ENCODE results near the gene RSF1.
"Not testable (repeated sequence)": the region's sequence is repeated elsewhere in the genome, so short reads cannot be mapped to it uniquely, and the experiment has no call there.

The RSF1 gene, protein sequence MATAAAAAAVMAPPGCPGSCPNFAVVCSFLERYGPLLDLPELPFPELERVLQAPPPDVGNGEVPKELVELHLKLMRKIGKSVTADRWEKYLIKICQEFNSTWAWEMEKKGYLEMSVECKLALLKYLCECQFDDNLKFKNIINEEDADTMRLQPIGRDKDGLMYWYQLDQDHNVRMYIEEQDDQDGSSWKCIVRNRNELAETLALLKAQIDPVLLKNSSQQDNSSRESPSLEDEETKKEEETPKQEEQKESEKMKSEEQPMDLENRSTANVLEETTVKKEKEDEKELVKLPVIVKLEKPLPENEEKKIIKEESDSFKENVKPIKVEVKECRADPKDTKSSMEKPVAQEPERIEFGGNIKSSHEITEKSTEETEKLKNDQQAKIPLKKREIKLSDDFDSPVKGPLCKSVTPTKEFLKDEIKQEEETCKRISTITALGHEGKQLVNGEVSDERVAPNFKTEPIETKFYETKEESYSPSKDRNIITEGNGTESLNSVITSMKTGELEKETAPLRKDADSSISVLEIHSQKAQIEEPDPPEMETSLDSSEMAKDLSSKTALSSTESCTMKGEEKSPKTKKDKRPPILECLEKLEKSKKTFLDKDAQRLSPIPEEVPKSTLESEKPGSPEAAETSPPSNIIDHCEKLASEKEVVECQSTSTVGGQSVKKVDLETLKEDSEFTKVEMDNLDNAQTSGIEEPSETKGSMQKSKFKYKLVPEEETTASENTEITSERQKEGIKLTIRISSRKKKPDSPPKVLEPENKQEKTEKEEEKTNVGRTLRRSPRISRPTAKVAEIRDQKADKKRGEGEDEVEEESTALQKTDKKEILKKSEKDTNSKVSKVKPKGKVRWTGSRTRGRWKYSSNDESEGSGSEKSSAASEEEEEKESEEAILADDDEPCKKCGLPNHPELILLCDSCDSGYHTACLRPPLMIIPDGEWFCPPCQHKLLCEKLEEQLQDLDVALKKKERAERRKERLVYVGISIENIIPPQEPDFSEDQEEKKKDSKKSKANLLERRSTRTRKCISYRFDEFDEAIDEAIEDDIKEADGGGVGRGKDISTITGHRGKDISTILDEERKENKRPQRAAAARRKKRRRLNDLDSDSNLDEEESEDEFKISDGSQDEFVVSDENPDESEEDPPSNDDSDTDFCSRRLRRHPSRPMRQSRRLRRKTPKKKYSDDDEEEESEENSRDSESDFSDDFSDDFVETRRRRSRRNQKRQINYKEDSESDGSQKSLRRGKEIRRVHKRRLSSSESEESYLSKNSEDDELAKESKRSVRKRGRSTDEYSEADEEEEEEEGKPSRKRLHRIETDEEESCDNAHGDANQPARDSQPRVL (N-terminal part only)

DNA sequence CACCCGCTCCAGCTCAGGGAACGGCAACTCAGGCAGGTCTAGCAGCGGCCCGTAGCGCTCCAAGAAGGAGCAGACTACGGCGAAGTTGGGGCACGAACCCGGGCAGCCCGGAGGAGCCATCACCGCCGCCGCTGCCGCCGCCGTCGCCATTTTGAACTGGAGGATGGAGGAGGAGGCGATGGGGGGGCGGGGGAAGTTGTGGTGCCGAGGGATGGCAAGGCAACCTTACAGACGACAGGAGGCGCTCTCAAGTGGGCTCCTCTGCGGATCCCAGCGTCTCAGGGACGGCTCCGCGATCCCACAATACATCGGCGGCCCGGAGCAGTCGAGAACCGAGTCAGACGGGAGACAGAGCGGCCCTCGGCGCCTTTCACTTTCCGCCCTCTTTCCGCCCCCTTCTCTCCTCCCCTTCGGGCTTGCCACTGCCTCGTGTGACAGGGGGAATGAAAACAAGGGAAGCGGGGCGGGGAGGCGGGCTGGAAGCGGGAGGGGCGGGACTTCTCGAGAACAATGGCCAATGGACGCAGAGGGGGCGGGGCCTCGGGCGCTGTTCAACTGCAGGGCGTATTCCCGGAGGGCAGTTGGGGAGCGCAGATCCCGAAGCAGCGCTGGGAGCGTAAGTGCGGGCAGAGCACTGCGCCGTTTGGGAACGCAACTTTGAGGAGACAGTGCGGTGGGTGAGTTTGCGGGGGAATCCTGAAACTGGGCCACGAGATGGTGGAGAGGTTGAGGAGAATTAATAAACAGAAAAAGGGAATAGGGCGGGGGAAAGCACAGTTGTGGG is at the start of gene RSF1, which contains the start of gene AAMDC:
TSS of gene RSF1 (minus strand) at position 158 of the 784 bp plus-strand sequence. CDS start at position 150, 8 bp downstream.
TSS of gene AAMDC (plus strand) at position 580 of the 784 bp plus-strand sequence. CDS start 21,353 bp downstream, outside the sequence.
- peak; percentile 99 for DNase-seq

DNA sequence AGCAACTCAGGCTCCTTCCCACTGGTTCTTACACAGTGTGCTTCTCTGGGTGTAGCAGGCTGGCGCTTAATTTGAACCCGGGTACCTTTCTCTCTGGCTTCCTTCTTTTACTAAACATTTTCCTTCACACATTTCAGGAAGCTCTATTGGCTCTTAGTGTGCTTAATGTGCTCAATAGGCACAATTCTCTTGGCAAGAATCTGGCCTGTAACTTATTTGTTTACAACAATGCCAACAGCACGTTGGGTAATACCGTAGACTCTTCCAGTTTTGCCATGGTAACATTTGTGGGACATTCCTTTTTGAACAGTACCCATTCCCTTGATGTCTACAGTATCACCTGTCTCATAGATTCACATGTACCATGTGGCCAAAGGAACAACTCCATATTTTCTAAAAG is 48.2 kb upstream of the RSF1 start:
- no peak for DNase-seq

DNA sequence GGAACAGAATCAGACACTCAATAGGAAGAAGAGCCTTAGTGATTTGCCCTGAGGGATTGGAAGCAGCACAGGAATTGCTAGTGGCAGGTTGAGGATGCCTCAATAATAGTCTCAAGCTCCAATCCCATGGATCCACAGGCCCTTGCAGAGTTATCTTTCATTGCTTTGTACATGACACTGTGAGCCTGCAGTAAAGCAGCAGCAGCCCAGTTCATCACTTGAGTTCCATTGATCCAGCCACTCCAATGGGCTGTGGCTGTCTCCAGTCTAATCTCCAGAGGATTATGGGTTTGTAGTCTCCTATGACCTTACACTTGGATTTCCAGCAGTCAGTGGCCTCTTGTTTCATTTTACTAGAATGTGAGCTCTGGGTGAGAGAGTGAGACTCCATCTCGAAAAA is 45.8 kb upstream of the RSF1 start:
- no peak for DNase-seq

DNA sequence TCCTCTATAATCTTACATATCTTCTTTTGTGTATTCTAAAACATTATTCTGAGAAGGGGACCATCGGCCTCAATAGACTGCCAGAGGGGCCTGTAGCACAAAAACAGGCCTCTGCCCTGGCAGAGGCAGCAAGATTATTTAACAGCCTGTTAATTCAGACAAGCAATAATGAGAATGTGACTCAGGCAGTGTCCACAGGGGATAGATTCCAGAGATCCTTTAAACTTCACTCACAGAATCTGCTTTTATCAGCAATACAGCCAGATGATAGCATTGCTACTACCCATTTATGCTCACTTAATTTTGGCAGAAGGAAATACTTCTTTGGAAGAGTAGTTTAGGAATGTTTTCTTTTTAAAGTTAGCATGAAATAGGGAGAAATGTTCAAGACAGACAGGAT is 45.3 kb upstream of the RSF1 start:
- DNase-seq: no peak

DNA sequence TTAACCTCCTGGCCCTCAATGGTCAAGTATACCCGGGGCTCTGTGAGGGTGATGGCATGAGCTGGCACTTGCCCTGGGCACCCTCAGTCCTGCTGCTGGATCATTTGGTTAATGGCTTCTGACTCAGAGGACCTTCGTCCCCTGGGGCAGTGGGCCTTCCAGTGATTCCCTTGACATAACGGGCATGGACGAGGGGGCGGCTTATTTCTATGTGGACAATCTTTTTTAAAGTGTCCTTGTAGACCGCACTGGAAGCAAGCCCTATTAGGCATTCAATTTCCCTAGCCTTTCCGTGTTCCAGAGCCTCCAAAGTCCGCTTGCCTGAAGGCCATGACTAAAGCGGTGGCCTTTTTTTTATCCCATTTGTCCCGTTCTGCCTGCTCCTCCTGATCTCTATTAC is 40.9 kb upstream of the RSF1 start:
- not testable (repeated sequence) for DNase-seq

DNA sequence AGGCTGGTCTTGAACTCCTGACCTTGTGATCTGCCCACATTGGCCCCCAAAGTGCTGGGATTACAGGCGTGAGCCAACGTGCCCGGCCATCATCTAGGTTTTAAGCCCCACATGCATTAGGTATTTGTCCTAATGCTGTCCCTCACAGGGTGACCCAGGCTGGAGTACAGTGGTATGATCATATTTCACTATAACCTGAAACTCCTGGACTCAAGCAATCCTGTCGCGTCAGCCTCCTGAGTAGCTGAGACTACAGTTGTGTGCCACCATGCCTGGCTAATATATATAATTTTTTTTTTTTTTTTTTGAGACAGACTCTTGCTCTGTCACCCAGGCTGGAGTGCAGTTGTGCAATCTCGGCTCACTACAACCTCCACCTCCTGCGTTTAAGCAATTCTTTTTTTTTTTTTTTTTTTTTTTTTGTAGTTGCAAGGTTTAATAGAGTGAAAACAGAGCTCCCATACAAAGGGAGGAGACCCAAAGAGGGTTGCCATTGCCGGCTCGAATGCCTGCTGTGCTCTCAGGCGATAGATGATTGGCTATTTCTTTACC is 37.5 kb upstream of the RSF1 start:
- DNase-seq: not testable (repeated sequence)

DNA sequence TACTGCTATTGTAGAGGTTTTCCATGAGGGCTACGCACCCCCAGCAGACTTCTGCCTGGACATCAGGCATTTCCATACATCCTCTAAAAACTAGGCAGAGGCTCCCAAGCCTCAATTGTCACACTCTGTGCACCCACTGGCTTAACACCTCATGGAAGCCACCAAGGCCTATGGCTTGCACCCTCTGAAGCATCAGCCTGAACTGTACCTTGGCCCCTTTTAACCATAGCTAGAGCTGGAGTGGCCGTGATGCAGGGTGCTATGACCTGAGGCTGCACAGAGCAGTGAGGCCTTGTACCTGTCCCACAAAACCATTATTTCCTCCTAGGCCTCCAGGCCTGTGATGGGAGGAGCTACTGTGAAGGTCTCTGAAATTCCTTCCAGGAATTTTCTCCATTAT is 34.3 kb upstream of the RSF1 start:
- DNase-seq: no peak

DNA sequence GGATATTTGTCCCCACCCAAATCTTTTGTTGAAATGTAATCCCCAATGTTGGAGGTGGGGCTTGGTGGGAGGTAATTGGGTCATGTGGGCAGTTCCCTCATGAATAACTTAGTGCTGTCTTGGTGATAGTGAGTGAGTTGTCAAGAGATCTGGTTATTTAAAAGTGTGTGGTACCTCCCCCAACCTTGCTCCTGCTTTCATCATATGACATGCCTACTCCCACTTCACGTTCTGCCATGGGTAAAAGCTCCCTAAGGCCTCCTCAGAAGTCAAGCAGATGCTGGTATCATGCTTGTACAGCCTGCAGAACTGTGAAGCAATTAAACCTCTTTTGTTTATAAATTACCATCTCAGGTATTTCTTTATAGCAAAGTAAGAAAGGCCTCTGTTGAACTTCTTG is 31.0 kb upstream of the RSF1 start:
- no peak for DNase-seq

DNA sequence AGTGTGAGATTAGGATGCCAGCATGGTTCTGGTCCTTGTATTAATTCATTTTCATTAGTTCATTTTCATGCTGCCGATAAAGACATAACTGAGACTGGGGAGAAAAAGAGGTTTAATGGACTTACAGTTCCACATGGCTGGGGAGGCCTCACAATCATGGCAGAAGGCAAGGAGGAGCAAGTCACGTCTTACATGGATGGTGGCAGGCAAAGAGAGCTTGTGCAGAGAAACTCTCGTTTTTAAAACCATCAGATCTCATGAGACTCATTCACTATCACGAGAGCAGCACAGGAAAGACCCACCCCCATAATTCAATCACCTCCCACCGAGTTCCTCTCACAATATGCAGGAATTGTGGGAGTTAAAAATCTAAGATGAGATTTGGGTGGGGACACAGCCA is 23.2 kb upstream of the RSF1 start:
- DNase-seq: not testable (repeated sequence)

DNA sequence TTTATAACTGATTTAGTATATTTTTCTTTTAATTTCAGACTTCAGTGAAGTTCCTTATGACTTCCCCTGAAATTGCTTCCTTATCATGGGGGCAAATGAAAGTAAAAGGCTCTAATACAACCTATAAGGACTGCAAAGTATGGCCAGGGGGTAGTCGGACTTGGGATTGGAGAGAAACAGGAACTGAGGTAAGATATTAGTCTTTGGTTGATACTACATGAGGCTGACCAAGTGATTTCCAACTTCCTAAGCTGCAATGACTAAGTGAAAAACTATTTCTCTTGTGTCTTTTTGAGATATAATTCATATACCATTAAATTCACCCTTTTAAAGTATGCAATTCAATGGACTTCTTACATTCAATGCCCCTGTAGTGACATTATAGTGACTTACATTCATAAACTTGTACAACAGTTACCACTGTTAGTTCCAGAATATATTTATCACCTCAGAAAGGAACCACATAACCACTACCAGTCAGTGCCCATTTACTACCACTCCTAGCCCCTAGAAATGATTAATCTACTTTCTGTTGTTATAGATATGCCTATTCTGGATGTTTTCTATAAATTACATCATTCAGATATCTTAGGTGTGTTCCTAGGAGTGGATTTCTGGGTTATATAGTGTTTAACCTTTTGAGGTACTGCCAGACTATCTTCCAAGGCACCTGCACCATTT is 22.1 kb upstream of the RSF1 start:
- no peak for DNase-seq

DNA sequence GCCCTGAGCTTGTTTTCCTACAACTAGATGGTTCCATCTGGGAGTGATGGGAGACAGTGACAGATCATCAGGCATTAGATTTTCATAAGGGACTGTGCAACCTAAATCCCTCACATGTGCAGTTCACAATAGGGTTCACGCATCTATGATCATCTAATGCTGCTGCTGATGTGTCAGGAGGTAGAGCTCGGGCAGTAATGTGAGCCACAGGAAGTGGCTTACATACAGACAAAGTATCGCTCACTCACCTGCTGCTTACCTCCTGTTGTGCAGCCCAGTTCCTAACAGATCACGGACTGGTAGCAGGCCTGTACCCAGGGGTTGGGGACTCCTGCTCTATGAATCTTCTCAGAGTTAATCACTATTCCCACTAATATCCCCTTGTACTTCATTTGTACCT is 12.8 kb upstream of the RSF1 start:
- no peak for DNase-seq

DNA sequence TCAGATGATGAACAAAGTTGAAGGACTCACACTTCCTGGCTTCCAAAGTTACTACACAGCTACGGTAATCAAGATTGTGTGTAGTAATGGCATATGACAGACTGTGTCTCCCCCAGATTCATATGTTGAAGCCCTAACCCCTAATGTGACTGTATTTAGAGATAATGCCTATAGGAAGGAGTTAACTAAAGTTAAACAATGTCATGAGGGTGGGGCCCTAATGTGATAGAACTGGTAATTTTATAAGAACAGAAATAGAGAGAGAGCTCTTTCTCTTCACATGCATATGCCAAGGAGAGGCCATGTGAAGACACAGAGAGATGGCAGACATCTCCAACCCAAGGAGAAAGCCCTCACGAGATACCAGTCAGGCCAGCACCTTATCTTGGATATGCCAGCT is 8.4 kb upstream of the RSF1 start:
- no peak for DNase-seq

DNA sequence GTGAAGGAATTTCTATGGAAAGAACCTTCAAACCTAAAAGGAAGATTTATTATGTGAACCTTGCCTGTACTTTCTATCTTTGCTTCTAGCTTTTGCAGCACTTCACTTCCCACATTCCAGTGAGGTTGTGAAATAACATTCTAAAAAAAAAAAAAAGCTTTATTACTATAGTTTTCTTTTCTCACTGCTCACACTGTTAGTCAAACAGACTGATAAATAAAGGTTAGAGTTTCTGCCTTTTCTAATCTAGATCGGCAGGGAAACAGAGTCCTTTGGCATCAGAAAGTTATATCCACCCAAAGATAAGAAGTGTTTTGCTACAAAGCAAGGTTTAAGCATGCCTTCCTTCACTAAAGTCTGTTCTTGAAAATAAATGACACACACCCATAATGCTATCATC is 3.3 kb upstream of the RSF1 start:
- DNase-seq: no peak

DNA sequence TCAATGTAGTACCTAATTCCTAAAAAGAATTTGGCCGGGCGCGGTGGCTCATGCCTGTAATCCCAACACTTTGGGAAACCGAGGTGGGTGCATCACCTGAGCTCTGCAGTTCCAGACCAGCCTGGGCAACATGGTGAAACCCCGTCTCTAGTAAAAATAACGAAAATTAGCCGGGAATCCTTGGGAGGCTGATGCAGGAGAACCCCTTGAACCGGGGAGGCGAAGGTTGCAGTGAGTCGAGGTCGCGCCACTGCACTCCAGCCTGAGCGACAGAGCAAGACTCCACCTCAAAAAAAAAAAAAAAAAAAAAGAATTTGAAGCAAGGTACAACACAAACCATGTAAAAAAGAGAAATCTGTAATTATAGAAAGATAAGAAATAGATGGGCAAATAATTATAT is 1.6 kb upstream of the RSF1 start:
- DNase-seq: not testable (repeated sequence)

DNA sequence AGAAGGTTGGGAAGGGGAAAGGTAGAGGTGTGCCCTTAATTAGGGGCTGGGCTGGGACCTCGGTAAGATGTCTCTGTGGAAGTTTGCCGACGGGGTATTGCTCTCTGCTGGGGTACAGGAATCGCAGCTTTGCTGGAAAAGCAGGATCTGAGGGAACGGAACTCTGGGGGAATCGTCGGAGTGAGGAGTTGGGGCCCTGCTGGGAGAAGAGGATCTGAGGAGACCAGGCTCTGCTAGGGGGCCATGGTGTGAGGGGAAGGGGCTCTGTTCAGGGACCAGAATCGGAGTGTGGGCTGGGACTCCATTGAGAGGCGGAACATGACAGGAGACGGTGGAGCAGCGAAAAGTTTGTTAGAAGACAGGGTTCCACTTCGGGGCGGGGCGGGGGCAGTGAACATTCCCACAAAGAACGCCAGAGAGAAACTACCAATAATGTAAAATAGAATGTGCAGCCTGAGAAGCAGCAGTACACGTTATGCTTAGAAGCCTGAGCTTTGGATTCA is 878 bp upstream of the RSF1 start:
- DNase-seq: no peak

DNA sequence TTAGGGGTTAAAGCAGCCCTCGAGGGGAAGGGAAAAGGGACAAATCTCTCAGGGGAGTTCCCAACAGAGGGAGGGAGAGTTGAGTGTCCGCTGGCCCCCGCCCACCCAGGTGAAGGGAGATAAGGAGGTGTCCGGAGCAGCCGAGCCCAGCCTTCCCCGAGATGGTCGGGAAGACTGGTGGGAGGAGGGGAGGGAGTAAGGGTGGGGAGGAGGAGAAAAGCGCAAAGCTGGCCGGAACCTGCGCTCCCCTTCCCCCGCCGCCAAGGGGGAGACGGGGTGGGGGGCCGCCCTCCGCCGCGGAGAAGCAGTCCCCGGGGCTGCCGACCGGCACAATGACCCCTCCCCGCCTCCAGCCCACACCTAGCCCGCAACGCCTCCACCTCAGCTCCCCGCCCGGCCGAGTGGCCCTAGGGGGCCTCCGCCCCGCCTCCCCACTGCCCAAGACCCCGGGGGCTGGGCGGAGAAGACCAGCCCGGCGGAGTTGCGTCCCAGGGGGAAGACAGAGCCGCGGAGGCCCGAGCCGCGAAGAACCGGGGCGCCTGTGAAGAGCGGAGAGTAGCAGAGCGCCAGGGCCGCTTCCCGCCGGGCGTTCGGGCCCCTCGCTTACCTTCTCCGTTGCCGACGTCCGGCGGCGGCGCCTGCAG is 479 bp downstream of the RSF1 start:
- peak; percentile 40 for DNase-seq

DNA sequence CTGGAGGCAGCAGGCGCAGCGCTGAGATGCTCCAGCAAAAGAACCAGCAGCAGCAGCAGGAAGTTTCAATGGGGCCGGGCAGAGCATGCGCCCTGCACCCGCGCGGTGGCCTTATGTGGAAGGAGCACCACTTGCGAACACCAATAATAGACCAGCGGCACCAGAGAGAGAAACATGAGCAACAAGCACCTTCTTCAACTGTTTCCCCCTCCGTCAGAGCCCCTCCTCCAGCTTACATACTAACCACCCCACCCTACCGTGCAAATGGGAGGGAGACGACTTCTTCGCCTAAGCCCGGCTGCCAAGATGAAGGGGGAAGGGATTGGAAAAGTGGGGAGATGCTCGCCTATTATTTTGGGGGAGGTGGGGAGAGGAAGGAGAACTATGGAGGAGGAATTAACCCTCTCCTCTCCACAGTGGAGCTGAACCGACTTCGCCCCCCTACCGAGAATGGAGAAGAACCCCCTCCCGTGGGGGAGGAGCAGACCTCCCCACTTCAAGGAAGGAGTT is 1.1 kb downstream of the RSF1 start:
- DNase-seq: peak; percentile 72

DNA sequence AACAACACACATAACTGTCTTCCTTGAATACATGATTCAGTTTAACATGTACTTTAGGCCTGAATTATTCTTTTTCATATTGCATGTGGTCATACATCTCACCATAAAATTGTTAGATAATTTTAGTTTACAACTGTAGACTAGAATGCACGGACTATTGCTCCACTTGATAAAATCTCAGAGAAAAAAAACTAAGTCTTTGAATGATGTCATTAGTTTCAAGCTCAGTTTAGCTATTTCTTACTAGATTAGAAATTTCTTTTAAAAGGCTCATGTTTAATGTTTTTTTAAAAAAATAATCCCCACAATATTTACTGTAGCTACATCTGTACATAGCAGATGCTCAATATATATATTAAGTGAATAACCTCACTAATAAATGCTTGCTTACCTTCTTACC is 5.1 kb downstream of the RSF1 start:
- no peak for DNase-seq

DNA sequence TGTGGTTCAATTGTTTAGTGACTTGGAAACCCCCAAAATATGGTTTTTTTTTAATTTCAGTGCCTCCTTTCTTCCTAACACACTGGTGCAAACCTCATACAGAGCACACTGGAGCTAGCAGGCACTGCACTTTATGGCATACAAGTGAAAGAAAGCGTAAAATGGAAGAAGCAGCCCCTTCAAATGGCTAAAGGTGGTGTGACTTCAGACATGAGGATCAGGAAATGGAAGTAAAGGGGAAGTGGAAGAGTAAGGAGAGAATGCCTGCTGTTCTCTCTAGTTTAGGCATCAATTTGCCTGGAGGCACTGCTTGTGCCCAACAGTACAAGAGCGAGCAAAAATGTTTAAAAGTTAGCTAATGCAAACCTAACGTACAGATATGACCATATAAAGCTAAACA is 5.7 kb downstream of the RSF1 start:
- no peak for DNase-seq

DNA sequence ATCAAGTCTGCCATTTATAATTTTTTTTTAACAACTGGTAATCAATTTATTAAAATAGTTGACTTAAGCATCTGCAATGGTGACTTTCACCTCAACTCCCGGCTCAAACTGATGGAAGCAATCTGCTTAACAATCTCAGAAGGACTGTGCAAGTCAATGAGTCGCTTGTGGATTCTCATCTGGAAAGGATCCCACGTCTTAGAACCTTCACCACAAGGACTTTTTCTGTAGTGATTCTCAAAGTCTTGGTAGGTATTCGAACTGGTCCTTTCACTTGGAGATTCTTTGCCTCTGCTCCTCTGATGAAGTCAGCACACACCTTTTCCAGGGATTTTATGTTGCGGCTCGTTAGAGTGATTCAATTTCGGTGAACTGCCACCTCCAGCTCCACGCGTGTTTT is 7.3 kb downstream of the RSF1 start:
- no peak for DNase-seq
